HK-2 (cell line): ENCODE measurements around the gene LILRA6.
"Not testable (repeated sequence)": the region's sequence is repeated elsewhere in the genome, so short reads cannot be mapped to it uniquely, and the experiment has no call there.

ENCODE experiments used
- DNase-seq: peaks from one replicate; pipeline ENCODE4 v3.0.0-alpha.2; 2018; ENCODE audit not compliant: unreplicated experiment

The LILRA6 gene

DNA sequence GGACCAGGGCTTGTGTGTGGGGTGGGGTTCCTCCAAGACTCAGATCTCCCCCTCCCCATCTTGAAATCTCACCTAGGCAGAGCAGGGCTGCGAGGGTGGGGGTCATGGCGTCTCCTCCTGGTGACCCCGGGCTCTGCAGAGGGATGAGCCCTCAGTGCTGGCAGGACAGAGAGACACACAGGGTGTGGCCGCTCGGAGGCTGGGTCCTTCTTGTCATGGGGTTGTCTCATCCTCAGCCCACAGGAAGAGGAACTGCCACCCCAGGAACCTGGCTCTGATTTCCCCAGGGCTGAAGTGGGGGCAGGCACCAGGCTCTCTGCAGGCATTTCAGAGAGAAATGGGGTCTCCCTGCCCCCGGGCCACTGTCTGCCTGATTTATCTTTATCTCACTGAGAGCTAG, at the start of gene LILRA6:
Gene LILRA6, minus strand, starts transcription at position 145 of the 400 bp plus-strand sequence.
- DNase-seq: not testable (repeated sequence)

DNA sequence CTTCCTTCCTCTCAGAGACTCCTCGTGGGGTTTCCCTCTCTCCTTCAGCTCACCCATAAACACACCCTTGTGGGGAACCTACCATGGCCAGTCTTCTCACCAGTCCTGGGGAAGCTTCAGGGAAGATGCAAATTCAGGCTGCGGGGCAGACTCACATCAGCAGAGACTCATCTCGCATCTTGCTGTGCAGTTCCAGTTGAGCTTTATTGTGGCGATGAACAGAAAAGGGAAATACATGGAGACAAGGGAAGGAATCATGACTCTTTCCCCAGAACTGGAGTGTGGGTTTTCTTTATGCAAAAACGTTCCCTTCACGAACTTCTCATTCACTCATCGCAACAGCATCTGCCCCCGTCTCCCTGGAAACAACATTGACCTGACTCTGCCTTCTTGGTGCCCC, 46.6 kb upstream of the LILRA6 start:
- not testable (repeated sequence) for DNase-seq

DNA sequence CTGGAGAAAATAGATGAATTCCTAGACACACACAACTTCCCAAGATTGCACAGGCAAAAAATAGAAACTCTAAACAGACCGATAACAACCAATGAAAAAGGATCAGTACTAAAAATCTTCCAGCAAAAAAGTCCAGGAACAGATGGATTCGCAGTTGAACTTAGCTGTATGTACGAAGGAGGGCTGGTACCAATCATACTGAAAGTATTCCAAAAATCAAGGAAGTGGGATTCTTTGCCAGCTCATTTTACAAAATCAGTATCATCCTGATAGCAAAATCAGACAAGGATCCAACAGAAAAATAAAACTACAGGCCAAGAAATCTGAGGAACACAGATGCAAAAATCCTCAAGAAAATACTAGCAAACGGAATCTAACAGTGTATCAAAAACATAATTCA, 44.9 kb upstream of the LILRA6 start:
- DNase-seq: no peak

DNA sequence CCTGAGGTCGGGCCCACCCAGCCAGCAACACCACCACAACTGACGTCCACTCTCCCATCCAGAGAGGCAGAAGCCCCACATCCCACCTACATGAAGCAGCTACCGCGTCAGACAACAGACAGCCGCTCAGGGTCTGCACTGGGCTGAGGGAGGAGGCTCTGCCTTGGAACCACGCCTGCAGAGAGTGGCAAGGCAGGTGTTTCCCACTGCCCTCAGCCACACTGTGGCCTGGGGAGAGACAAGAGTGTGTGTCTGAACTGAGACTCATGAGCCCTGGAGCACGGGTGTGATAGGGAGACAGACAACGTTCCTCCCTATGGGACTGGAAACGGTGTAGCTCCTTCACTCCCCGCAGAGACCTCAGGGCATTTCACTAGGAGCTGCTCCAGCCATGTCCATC, 43.7 kb upstream of the LILRA6 start:
- not testable (repeated sequence) for DNase-seq

DNA sequence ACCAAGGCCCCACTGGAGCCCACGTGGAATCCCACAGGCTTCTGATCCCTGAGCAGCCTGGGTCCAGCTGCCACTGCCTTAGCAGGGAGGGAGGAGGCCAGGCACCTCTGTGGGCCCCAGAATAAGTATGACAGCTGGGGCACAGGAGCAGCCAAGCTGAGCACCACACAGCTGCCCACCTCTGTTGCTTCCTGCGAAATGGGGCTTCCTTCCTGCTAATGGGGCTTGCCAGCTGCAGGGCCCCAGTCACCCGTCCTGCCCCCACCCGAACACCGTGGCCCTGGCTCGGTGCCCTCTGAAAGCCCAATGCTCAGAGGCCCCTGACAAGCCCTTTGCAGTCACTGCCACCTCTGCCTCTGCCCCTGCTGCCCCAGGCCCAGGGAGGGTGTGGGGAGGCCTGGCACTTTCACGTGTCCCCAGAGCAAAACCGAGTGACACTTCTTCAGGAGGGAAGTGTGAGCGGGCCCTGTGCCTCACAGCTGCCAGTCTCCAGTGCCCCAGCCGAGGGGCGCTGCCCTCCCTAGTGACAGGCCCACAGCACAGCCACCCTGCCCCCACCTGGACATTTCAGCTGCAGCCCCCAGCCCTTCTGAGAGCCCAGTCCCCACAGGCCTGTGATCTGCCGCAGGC, 43.0 kb upstream of the LILRA6 start:
- DNase-seq: not testable (repeated sequence)

DNA sequence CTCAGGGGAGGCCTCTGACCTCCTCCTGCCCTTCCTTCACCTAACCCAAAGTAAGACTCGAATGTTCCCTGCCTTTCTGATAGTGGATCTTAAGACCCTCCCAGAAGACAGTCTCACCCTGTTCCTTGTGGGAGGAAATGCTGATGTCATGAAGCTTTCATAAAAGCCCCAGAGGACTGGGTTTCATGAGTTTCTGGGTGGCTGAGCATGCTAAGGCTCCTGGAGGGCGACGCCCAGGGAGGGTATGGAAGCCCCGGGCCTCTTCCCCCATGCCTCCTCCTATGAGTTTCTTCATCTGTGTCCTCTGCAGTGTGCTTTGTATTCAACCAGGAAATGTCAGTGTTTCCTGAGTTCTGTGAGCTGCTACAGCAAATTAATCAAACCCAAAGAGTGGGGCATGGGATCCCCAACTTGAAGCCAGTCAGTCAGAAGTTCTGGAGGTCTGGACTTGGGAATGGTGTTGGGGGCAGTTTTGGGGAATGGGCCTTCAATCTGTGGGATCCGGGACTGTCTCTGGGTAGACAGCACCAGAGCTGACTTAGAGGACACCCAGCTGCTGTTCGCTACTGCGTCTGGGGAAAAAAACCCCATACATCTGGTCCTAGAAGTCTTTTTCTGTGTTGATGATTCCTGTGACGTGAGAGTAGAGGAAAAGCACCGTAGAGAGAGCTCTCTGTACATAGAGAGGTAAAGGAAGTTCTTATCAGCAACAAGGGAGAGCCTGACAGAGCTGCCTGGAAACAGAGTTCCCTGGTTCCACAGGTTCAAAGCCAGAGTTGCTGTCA, 40.3 kb upstream of the LILRA6 start:
- DNase-seq: no peak

DNA sequence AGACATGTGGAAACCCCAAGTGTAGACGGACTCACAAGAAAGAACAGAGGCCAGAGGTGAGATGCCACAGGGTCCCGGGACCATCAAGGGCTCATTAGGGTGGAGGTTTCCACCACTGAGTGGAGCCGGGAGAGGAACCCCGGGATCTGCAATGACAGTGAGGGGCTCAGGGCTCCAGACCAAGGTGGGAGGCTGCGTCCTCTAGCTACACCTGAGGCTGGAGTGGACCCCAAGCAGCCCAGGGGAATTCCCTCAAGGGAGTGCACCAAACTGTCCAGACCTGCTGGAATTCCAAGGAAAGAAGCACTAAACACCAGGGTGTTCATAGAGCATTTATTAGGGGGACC, 39.1 kb upstream of the LILRA6 start:
- not testable (repeated sequence) for DNase-seq

DNA sequence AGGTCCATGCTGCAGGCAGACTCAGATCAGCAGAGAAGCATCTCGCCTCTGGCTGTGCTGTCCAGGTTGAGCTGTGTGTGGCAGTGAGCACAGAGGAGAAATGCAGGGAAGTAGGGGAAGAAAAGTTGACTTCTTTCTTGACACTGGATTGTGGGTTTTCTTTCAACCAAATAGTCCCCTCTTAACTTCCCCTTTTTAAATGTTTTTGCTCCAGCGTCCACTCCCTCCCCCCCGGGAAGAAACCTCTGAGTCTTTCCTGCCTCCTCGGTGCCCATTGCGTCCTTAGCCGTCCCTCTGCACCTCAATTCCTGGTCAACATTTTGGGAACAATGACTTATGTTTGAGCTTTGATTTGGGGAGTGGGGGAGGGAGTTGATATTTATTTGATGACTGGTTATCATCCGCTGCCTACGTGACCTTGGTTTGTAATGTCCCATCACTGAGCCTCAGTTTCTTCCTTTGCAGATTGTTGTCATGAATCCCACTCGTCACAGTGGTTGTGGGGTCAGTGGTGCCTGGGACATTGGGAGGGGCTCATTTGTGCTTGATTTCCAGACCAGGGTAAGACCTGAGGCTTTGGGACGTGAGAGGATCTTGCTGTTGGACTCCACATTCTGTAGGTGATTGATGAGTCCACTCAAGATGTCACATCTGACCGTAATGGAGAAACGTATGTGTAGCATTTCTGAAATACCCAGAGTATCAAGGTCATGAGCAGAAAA, 38.6 kb upstream of the LILRA6 start, which contains the start of gene LILRB2:
Gene LILRB2, minus strand, starts transcription at position 104 of the 722 bp plus-strand sequence. CDS start 614 bp downstream, outside the sequence.
- no peak for DNase-seq

DNA sequence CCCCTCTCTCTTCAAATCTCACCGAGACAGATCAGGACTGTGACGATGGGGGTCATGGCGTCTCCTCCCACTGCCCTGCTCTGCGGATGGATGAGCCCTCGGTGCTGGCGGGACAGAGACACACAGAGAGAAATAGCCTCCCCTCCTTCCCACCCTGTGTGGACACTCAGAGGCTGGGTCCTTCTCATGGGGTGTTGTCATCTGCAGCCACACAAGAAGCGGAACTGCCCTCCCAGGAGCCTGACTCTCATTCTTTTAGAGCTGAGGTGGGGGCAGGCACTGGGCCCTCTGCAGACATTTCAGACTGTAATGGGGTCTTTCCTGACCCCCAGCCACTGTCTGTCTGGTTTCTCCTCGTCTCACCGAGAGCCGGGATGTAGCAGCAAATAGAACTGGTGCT, 37.9 kb upstream of the LILRA6 start:
- not testable (repeated sequence) for DNase-seq

DNA sequence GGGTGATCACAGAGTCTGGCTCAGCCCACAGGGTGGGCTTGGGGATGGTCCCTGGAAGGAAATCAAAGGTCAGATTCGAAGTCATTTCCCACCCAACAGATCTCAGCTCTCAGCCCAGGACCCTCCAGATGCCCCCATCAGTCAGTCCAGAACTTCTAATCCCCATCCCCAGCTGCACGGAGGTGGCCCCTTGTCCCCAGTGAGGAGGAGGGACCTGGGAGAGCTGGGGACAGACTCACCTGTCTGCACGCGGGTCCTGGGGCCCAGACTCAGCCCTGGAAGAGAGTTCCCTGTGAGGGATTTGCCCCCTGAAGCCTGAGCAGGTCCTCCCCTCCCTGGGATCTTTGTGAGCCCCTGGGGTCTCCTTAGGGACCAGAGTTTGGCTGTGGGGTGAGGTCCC, 37.4 kb upstream of the LILRA6 start:
- DNase-seq: not testable (repeated sequence)

DNA sequence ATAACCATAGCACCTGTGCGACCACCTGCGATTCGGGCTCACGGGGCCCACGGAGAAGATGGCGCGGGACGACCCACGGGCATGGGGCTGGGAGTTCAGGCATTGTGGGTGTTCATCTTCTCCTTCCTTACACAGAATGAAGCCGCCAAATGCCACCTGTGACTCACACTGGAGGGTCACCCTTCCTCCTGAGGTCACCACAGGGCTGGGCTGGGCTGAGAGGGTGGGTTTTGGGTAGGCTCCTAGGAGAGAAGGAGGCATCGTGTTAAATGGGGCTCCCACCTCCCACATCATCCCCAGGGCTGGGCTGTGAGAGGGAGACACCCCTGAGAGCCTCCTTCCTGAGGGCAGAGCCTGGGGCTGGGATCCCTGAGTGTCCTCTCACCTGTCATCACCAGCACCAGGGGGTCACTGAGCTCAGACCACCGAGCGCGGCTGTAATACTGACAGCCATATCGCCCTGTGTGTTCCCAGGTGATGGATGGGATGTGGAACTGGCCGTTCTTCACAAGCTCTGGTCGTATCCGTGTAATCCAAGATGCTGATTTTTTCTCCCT, 36.9 kb upstream of the LILRA6 start:
- no peak for DNase-seq

DNA sequence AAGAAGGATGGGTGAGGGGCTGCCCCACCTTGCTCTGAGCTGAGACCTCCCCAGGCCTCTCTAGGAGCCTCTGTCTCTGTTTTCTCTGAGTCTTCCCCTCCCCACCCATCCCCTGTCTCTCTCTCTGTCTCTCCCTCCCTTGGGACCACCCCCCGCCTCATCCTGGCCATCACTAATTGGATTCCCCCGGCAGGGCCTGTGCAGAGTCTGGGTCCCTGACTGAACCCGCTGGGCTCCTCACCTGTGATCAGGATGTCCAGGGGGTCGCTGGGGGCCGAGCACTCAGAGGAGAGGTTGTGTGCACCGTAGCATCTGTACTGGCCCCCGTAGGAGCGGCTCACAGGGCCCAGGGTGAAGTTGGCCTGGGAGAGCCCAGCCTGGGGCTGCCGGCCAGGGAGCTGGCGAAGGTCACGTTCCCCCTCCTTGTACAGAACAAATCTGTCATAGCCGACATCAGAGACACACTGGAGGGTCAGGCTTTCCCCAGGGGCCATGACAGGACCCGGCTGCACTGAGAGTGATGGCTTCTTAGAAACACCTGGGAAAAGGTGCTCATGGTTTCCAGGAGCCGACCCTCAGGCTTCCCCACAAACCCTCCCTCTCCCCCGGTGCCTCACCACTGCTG, 36.1 kb upstream of the LILRA6 start:
- not testable (repeated sequence) for DNase-seq

DNA sequence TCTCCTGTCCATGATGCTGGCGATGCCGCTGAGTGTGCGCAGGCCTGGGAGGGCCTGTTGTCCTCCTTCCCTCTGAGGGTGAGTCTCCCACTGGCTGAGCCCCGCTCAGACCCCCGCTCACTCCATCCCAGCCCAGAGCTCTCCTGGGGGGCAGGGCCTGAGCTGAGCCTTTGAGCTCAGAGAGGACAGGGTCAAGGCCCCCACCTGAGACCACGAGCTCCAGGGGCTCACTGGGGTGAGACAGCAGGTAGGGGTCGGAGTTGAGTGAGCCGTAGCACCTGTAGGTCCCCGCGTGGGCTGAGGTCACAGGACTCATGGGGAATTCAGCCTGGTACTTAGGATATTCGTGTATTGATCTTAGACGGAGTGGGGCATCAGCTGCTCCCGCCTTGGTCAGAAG, 35.5 kb upstream of the LILRA6 start:
- DNase-seq: not testable (repeated sequence)

DNA sequence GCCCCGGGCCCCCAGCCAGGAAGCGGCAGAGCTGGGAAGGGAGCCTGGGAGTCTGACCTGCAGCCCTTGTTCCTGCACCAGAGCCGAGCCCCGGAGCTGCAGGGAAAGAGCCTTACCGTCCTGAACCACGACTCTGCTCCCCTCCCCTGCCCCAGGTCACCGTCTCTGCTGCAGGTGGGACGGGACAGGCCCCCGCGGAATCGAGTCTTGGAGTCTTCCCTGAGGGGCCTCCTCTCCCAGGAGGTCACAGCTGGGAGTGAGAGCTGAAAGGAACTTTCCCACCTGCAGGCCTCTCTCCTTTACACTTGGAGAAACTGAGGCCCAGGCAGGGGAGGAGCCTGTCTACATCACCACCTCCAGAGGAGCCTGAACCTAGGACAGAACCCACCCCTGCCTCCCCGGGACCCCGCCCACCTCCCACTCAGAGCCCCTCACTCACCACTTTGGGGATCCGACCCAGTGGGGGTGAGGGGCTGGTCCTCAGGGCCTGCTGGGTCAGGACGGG, 34.6 kb upstream of the LILRA6 start:
- not testable (repeated sequence) for DNase-seq

DNA sequence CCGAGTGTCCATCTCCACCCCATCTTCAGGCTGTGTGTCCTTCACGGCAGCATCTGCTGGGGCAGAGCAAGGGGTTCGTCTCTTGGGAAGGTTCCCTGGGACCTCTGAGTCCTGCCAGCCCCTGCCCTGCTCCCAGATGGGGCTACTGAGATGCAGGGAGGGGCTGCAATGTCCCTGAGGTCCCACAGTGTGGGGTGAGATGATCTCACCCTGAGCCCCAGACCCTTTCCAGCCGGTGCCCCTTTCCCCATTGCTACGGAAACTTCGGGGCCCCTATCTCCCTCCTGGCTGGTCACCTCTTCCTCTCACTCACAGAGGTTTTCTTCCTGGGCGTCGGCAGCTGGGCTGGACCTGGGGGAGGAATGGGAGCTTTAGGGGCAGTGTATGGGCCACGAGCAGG, 33.4 kb upstream of the LILRA6 start:
- DNase-seq: no peak

DNA sequence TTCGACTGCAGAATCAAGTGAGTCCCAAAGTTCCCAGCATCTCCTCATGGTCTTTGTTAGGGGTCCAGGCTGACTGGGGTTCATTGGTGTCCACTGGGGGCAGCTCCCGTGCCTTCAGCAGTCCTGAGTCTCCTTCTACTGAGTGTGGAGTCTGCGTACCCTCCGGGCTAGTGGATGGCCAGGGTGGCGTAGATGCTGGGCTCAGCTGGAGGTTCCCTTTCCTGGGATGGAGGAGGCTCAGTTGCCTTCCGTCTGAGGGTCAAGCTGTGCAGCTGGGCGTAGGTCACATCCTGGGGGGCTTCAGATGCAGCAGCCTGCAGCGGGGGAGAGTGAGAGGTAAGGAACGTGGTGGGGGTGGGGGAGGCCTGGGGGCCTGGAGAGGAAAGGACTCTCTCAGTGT, 31.9 kb upstream of the LILRA6 start:
- not testable (repeated sequence) for DNase-seq

DNA sequence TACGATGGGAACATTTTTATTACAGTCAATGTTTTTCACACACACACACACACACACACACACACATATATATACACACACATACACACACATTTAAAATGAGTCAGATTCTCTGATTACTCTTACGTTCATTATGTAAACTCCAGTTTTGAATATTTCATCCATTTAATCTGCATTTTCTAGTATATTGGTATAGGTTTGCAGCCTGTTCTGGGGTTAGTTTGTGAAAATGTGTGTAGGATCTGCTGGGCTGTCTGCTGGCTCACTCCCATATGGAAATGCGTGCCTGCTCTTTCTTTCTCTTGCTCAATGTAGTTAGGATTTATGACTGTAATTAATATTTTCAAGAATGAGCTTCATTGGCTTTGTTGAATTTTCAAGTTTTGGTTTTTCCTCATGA, 31.2 kb upstream of the LILRA6 start:
- DNase-seq: no peak

DNA sequence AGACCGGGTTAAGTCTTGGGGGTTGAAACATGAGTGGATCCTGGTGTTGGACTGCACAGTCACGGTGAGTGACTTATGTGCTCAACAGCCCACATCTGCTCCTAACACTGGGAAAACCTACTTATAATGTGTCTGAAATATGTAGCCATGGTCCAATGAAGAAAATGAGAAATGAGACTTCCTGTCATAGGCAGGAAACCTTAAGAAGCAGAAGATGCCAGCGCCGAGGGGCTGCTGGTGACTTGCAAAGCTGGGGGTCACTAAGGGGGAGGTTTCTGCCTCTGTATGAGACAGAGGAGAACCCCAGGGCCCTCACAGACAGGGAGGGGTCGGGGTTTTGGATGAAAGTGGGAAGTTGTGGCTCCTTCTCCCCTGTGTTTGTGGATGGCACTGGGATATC, 29.6 kb upstream of the LILRA6 start:
- not testable (repeated sequence) for DNase-seq

DNA sequence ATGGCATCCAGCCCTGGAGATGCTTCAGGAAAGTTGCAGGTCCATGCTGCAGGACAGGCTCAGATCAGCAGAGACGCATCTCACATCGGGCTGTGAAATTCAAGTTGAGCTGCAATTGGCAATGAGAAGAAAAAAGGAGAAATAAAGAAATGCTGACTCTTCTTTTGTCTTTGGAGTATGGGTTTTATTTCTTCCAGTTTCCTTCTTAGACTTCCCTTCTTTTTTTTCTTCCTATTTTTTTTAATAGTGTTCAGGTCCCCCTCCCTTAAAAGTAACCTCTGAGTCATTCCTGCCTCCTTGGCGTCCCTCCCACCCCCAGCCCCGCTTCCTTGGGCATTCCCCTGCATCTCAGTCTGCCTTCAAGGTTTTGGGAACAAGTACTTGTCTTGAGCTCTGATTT, 29.0 kb upstream of the LILRA6 start:
- not testable (repeated sequence) for DNase-seq

DNA sequence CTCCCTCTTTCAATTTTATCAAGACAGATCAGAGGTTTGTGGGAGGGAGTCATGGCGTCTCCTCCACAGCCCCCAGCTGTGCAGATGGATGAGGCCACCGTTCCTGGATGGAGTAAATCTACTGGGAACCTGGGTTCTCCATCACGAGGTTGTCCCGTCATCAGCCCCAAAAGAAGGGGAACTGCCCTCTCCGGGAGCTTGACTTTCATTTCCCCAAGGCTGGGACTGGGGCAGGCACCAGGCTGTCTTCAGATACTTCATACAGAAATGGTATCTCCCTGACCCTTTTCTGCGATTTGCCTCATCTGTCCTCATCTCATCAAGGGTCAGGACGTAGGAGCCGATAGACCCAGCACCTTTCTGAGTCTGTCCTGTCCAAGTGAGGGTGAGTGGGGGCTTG, 28.5 kb upstream of the LILRA6 start:
- DNase-seq: no peak

DNA sequence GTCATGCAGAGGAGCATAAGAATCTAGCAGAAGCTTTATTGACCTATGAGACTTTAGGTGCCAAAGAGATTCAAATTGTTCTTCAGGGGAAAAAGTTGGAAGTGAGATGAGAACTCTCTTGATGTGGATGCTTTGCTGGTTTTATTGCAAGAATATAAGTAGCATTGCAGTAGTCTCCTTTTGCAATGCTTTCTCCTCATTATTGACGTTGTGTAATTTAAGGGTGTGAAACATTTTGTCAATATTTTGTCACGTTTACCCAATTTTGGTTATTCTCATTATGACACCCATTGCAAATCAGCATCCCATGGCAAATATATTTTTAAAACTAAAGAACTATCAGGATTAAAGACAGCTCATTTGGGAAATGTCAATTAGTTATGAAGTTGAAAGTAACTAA, 26.3 kb upstream of the LILRA6 start:
- no peak for DNase-seq

DNA sequence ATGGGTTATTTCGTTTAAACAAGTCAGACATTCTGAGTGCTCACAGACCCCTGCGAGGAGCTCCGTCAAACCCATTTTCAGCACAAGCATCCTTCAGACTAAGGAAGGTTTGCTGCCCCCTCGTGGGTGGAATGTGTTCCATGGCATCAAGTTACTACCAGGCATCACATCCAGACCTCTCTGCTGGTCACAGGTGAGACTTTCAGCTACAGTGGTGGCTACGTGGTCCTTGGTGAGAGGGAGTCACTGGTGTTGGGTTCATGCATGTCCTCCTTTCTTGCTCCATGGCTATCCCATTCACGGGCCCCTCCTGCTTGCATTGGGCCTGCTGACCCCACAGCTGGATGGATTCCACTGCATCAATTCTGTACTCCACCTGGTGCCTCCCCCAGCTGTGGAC, 23.5 kb upstream of the LILRA6 start:
- DNase-seq: peak; percentile 76
